Duodenal mucosa (tissue), 2 donors: ENCODE results near the gene ATP2B3.

Source experiments
- H3K27ac ChIP-seq: one replicate; pipeline ENCODE4 v1.7.0; 2013; ENCODE audit warnings: low read depth, low read length
- H3K27me3 ChIP-seq, 2 donors: one replicate each; pipeline ENCODE4 v1.7.0; 2013; ENCODE audit warnings: low read length in 2 of 2, control low read depth in 1 of 2; ENCODE audit not compliant: insufficient read depth in 2 of 2, control insufficient read depth in 1 of 2
- H3K36me3 ChIP-seq, 2 donors: one replicate each; pipeline ENCODE4 v1.7.0; 2013; ENCODE audit warnings: low read length in 2 of 2, control low read depth in 1 of 2; ENCODE audit not compliant: insufficient read depth in 2 of 2, control insufficient read depth in 1 of 2
- H3K4me1 ChIP-seq, 2 donors: one replicate each; pipeline ENCODE4 v1.7.0; 2013; ENCODE audit warnings: low read length in 2 of 2, control low read depth in 1 of 2; ENCODE audit not compliant: insufficient read depth in 2 of 2, control insufficient read depth in 1 of 2
- H3K4me3 ChIP-seq, 2 donors: one replicate each; pipeline ENCODE4 v1.7.0; 2013; ENCODE audit warnings: low read length in 2 of 2, low read depth in 1 of 2
- H3K9ac ChIP-seq, 2 donors: one replicate each; pipeline ENCODE4 v1.7.0; 2013; ENCODE audit warnings: low read length in 2 of 2, low read depth in 1 of 2
- H3K9me3 ChIP-seq, 2 donors: one replicate each; pipeline ENCODE4 v1.7.0; 2013; ENCODE audit warnings: low read length in 2 of 2, control low read depth in 1 of 2; ENCODE audit not compliant: control insufficient read depth in 1 of 2

Gene ATP2B3

DNA sequence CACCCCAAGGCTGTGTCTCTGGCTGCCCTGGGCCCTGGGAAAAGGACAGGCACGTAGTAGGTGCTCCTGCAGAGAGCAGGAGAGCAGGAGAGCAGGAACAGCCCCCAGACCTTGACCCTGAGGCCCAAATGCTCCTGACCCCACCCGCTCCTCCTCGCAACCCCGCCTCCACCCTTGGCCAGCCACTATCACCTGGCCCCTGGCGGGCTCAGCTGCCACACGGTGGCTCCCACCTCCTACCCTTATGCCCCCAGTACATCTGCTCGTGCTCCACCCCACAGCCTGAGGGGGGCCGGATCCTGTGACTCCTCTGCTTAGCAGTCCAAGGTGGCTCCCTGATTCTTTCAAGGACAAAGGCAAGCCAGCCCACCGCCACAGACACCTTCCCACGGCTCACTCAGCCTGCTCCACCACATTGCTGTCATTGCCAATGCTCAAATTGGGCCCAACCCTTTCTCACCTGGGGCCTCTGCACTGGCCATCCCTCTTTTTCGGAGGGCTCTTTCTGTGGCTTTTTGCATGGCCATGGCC, 41.6 kb upstream of the ATP2B3 start:
- H3K27ac ChIP-seq, result no peak overlapping the region
- H3K9ac ChIP-seq, result no peak overlapping the region

DNA sequence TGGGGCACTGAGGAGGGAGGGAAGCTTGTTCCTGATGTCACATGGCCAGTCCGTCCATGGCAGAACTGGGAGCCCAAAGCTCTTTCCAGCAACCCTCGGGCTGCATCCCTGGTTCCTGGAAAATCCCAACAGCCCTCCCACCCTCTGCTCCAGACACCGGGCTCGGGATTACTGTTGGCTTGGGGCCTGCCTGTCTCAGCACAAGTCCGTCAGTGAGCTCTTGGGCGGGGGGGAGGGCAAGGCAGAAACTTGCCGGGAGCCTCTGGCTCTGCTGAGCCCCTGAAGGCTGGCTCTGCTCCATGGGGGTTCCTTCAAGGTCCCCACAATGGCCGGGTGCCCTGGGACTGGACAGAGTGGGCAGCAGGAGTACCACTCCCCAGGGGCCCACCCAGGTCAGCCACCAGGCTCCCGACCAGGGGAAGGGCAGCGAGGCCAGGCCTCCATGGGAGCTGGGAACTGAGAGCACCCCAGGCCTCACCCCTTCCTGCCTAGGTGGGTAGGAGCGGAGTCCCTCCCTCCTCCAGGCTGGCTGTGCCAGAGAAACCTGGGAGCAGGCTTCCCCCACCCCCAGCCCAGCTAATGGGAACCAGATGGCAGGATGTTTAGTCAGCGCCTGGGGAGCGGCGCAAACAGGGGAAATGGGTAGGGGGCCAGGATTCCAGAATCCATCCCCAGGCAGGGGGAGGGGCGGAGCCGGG, 40.6 kb upstream of the ATP2B3 start:
- no peaks in the 10 kb centered on the region for H3K36me3 ChIP-seq
- H3K9ac ChIP-seq, result no peak overlapping the region
- no peak overlapping the region for H3K27ac ChIP-seq
- H3K4me3 ChIP-seq, result no peak overlapping the region
- no peaks in the 10 kb centered on the region for H3K4me1 ChIP-seq
- no peaks in the 10 kb centered on the region for H3K9me3 ChIP-seq
- H3K27me3 ChIP-seq, result no peaks in the 10 kb centered on the region

More for the DNA sequence above, 41.6 kb upstream of the ATP2B3 start:
- H3K4me3 ChIP-seq, result no peak overlapping the region
- H3K4me1 ChIP-seq, result no peaks in the 10 kb centered on the region
- H3K9me3 ChIP-seq, result no peaks in the 10 kb centered on the region
- H3K27me3 ChIP-seq, result no peaks in the 10 kb centered on the region
- no peaks in the 10 kb centered on the region for H3K36me3 ChIP-seq

DNA sequence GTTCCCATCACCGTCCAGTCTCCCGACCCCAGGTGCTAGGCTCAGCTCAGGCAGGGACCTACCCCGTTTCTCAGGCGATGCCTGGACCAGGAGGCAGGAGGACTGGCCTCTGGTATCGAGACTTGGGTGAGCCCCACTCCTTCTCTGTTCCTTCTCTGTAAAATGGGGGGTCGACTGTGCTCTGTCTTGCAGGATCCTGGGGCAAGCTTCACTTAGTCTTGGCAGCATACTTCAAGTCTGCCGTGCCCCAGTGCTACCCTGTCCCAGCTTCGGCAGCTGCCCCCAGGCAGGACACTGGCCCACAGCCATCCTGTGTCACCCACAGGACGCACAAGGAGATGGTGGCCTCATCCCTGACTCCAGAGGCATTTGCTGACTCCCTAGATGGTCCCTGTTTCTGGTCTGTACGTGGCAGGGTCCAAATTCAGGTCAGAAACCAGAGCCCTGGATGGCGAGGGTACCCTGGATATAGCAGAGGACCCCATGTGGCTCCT, 40.0 kb upstream of the ATP2B3 start:
- H3K4me1 ChIP-seq, result no peaks in the 10 kb centered on the region
- H3K9me3 ChIP-seq, result no peaks in the 10 kb centered on the region
- no peak overlapping the region for H3K9ac ChIP-seq
- no peaks in the 10 kb centered on the region for H3K36me3 ChIP-seq
- H3K27ac ChIP-seq, result no peak overlapping the region
- H3K27me3 ChIP-seq, result no peaks in the 10 kb centered on the region
- no peak overlapping the region for H3K4me3 ChIP-seq

DNA sequence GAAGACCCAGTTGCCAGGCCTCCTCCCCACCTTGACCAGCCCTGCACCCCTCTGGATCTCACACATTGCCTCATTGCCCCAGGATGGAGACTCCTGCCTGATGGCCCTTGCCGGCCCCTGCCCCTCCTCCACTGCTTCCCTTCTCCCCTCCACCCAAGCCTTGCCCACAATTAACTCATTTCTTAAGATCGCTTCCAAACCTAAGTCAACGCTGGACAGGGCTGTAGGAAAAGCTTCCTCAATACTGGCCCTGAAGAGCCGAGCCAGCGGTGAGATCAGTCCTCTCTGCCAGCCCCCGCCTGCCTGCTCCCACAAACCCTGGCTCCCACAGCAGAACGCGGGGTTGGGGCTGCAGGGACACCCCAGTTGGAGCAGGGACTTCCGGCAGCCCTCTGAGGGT, 39.5 kb upstream of the ATP2B3 start:
- Histone ChIP-seq H3K9ac (no peak overlapping the region), H3K27ac (no peak overlapping the region), H3K36me3 (no peaks in the 10 kb centered on the region), H3K27me3 (no peaks in the 10 kb centered on the region), H3K4me1 (no peaks in the 10 kb centered on the region), H3K4me3 (no peak overlapping the region), H3K9me3 (no peaks in the 10 kb centered on the region)

DNA sequence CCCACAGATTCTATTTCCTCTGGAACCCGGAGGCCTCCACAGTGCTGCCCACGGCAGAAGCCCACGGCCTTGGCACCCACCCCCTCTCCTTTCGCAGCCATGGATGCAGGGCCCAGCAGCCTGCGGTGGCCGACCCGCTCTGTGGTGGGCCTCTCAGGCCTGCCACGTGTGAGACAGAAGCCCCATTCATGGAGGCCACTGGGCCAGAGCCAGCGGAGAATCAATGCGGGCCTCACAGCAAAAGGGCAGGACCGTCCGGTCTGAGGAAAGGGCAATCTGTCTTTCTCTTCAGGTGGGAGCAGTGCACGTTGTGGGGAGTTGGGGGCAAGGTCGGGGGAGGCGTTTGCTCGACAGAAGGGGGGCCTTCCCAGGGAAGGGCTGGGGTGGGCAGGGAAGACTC, 38.7 kb upstream of the ATP2B3 start:
- H3K27ac ChIP-seq, result no peak overlapping the region
- no peaks in the 10 kb centered on the region for H3K27me3 ChIP-seq
- no peaks in the 10 kb centered on the region for H3K4me1 ChIP-seq

DNA sequence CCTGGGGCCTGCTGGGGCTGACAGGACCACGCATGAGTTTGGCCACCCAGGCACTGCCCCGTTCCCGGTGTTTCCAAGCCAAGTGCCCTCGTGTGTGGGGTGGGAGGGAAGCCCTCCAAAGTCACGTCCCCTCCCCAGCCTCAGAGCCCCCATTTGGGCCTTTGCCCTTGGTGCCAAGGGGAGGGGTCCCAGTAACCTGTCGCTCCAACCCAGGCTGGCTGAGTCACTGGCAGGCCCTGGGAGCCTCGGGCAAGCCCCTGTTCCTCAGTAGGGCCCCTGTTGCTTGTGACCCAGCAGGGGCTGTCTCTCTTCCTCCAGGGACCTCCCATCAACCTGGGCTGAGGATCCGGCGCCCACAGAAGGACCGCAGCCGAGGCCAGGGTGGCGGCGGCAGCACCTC, 36.4 kb upstream of the ATP2B3 start:
- no peak overlapping the region for H3K27ac ChIP-seq
- no peaks in the 10 kb centered on the region for H3K27me3 ChIP-seq
- H3K4me3 ChIP-seq, result no peak overlapping the region
- H3K4me1 ChIP-seq, result no peaks in the 10 kb centered on the region
- no peaks in the 10 kb centered on the region for H3K36me3 ChIP-seq
- H3K9me3 ChIP-seq, result no peaks in the 10 kb centered on the region
- H3K9ac ChIP-seq, result no peak overlapping the region

More for the DNA sequence above, 38.7 kb upstream of the ATP2B3 start:
- H3K9me3 ChIP-seq, result no peaks in the 10 kb centered on the region
- no peak overlapping the region for H3K9ac ChIP-seq
- H3K36me3 ChIP-seq, result no peaks in the 10 kb centered on the region
- H3K4me3 ChIP-seq, result no peak overlapping the region

DNA sequence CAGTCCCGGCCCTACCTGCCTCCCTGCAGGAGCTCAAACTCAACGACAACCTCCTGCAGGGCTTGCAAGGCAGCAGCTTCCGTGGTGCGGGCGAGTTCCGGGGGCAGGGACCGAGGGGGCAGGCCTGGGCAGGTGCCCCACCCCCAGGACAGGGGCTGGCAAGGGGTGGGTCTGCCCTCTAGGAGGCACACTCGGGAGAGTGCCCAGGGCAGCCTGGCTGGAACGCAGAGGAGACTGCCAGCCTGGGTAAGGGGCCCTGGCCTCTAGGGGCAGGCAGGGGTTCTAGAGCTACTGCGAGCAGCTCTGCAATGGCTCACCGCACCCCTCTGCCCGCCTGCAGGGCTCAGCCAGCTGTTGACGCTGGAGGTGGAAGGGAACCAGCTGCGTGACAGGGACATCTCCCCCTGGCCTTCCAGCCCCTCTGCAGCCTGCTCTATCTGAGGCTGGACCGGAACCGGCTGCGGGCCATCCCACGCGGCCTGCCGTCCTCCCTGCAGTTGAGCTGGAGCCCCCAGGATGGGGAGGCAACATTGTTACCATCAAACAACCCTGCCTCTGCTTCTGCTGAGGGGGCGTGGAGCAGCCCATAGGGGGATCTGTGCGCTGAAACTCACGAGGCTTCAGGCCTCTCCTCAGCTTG, 34.9 kb upstream of the ATP2B3 start:
- Histone ChIP-seq H3K4me1 (no peaks in the 10 kb centered on the region), H3K9me3 (no peaks in the 10 kb centered on the region), H3K27ac (no peak overlapping the region), H3K9ac (no peak overlapping the region), H3K27me3 (no peaks in the 10 kb centered on the region), H3K4me3 (no peak overlapping the region), H3K36me3 (no peaks in the 10 kb centered on the region)

DNA sequence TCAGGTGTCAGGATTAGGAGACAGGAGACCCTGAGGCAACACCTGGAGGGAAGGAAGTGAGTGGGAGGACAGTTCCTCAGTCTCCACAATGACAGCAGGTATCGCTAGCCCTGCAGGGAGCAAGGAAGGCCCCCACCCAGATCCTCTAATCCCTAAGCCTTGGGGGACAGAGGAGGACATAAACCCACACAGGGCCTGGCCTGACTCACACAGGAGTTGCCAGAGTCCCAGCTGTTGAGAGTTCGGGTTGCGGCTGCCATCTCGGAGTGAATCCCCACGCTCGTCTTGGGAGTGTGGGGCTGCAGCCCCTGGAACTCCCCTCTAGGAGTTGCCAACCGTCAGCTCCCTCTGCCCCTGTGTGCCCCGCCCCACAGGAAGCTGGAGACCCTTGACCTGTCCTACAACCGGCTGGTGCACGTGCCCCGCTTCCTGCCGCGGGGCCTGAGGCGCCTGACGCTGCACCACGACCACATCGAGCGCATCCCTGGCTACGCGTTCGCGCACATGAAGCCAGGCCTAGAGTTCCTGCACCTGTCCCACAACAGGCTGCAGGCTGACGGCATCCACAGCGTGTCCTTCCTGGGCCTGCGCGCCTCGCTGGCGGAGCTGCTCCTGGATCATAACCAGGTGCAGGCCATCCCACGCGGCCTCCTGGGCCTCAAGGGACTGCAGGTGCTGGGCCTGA, 31.9 kb upstream of the ATP2B3 start:
- H3K9me3 ChIP-seq, result no peaks in the 10 kb centered on the region
- no peak overlapping the region for H3K4me3 ChIP-seq
- no peak overlapping the region for H3K9ac ChIP-seq
- H3K4me1 ChIP-seq, result no peaks in the 10 kb centered on the region
- no peak overlapping the region for H3K27ac ChIP-seq
- no peaks in the 10 kb centered on the region for H3K36me3 ChIP-seq
- H3K27me3 ChIP-seq, result no peaks in the 10 kb centered on the region

DNA sequence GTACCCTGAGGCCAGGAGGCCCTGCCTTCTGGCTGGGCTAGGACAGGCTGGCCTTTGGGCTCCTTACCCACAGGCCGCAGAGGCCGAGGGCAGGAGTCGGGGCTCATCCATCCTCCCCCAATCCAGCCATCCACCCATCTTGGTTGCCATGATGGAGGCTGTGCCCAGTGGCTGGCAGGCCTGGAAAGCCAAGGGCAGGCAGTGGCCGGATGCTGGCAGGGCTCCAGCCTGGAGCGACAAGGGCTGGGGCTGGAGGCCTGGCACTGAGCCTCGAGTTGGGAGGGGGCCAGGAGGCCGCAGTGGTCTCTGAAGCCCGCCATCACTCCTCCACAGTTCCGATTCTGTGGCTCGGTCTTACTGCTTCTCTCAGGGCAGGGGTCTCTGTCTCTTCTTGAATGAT, 31.3 kb upstream of the ATP2B3 start:
- no peaks in the 10 kb centered on the region for H3K4me1 ChIP-seq
- H3K27ac ChIP-seq, result no peak overlapping the region
- H3K9me3 ChIP-seq, result no peaks in the 10 kb centered on the region
- no peaks in the 10 kb centered on the region for H3K27me3 ChIP-seq
- H3K9ac ChIP-seq, result no peak overlapping the region
- no peaks in the 10 kb centered on the region for H3K36me3 ChIP-seq
- H3K4me3 ChIP-seq, result no peak overlapping the region

DNA sequence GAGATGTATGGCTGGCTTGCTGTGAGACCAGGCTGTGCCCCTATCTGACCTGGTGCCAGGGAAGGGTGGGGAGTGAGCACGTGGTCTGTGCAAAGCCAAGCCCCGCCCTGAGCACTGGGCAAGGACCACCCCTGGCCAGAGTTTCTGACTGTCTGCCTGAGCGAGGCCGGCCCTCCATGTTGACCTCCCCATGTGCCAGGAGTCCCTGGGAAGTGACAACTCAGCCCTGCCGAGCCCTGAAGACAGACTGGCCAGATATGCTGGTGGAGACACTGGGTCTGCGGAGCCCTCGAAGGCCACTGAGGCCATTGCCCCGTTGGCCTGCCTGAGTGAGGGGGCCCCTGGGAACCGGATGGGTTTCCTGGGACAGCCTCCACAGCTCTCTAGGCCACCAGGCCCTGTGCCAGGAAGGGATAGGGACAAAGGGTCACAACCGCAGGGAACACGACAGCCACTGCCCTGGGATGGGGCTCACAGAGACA, 29.8 kb upstream of the ATP2B3 start:
- Histone ChIP-seq H3K4me1 (no peaks in the 10 kb centered on the region), H3K36me3 (no peaks in the 10 kb centered on the region), H3K27ac (no peak overlapping the region)

More for the DNA sequence above, 29.8 kb upstream of the ATP2B3 start:
- Histone ChIP-seq H3K9me3 (no peaks in the 10 kb centered on the region), H3K9ac (no peak overlapping the region), H3K27me3 (no peaks in the 10 kb centered on the region), H3K4me3 (no peak overlapping the region)
